CD4-positive, alpha-beta T cell treated with Interleukin-17A for 1 hour (primary cell): ENCODE measurements around the gene P2RY4.
"Not testable (repeated sequence)": the region's sequence is repeated elsewhere in the genome, so short reads cannot be mapped to it uniquely, and the experiment has no call there.

ENCODE experiments used
- DNase-seq: peaks from one replicate; pipeline ENCODE4 v3.0.0-alpha.2; 2020

The P2RY4 gene

DNA sequence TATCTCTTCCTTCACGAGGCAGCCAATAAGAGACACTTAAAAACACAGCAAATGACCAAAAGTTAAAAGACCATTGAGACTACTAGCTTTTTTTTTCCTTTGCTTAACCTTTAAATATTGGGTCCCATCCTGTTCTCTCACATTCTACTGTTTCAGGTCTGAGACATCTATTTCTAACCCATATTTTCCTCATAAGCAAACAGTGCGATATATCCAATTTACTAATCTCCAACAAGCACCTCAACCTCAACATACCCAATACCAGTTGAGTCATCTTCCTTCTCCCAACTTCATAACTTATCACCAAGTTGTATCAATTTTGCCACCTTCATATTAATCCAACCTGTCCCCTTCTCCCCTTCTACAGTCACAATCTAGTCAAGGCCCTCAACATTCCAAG is 18.5 kb downstream of the P2RY4 start:
- no peak for DNase-seq

GRCh38 chrX:70240751-70241150 is 19.3 kb downstream of the P2RY4 start:
- no peak for DNase-seq

DNA sequence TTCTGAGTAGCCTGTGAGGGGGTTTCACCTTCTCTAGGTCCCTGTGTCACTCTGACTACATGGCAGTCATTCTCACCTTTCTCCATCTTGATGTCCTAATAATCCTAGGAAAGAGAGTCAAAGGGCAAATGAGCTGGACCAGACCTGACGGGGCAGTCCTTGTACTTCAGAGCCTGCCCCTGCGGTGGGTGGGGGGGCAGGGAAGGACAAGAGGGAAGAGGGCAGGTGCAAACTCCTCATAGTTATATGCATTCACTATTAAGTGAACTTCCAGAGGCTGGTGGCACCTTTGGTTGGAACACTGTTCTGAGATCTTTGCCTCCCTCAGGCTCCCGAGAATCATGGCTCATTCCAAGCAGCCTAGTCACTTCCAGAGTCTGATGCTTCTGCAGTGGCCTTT is 25.6 kb downstream of the P2RY4 start, which contains the start of gene AWAT1:
Gene AWAT1 (plus strand): TSS at position 301 of the 400 bp plus-strand sequence. CDS start 41 bp downstream, at position 342.
- no peak for DNase-seq

DNA sequence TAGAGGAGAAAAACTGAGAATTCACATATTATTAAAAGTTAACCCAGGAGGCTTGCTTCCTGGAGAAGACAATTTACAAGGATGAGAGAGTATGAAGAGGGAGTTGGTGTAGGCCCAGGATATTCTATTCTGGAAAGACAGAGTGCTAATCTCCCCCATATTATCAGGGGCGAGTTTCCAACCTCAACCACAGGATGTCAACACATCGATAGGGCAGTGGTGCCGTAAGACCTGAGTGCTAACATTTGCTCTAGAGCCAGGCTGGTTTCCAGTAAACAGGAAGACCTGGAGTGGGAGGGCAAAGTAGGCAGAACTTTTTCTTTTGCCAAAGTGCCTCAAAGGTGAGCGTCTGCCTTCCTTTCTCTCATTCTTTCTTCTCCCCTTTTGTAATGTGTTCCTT is 28.3 kb downstream of the P2RY4 start:
- DNase-seq = no peak

GRCh38 chrX:70226687-70227086 is 33.3 kb downstream of the P2RY4 start:
- DNase-seq = no peak

GRCh38 chrX:70226048-70226447 is 34.0 kb downstream of the P2RY4 start:
- DNase-seq = no peak

DNA sequence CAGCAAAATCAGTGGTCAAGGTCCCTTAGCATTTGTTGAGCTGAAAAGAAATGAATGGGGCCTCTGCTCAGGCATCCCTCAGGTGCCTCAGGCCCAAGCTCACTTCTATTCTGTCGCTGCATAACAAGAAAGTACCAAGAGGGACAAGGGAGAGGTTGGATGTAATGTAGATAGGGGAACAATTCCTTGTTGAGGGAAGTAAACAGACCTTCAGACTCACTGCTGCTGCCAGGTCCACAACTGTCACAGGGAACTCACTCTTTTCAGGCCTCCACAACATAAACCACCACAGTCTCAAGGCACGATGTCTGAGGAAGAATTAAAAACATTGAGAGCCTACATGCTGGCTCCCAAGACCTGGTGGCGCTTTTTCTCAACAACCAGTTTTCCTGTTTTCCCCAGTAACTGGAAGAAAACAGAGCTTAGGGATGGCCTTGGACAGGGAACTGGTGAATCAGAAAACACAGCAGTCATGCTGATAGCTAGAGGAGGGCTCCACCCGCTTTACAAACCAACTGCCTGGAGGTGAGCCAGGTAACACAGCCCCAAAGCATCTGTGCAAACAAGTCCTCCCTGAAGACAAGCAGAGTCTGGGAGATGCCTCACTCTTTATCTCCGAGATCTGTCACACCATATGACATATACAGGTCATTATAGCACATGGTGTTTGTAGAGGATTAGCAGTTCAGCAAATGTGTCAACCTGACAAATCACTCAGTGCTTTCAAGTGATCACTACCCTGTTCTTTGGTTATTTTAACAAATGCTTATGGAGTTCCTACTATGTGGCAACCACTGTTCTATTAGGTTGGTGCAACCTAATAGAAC is 39.9 kb downstream of the P2RY4 start:
- no peak for DNase-seq

GRCh38 chrX:70209570-70209969 is 50.4 kb downstream of the P2RY4 start:
- DNase-seq = not testable (repeated sequence)

GRCh38 chrX:70208479-70208878 is 51.5 kb downstream of the P2RY4 start:
- no peak for DNase-seq
